Measurements from ENCODE around the gene TMEM41A.
A peak's percentile ranks its signal among the peaks of the same experiment; 100 is the strongest.

Gene TMEM41A

GRCh38 chr3:185498503-185499396 lies at the start of gene TMEM41A:
Gene TMEM41A (minus strand): TSS chr3:185499035. CDS start chr3:185498961, 74 bp downstream.
- DNase-seq (ENCODE audit: low read depth) = peak; percentile 89

- no peak for DNase-seq (ENCODE audit: low read depth)
Observed at GRCh38 chr3:185540695-185541094, 41.9 kb upstream of the TMEM41A start.

GRCh38 chr3:185539934-185540333 lies 41.1 kb upstream of the TMEM41A start:
- DNase-seq (ENCODE audit: low read depth) = no peak

GRCh38 chr3:185537369-185537970 lies 38.6 kb upstream of the TMEM41A start:
- DNase-seq (ENCODE audit: low read depth) = peak; percentile 78

GRCh38 chr3:185534511-185534910 lies 35.7 kb upstream of the TMEM41A start:
- peak; percentile 14 for DNase-seq (ENCODE audit: low read depth)

- no peak for DNase-seq (ENCODE audit: low read depth)
Observed at GRCh38 chr3:185532901-185533300, 34.1 kb upstream of the TMEM41A start.

- no peak for DNase-seq (ENCODE audit: low read depth)
Observed at GRCh38 chr3:185530856-185531255, 32.0 kb upstream of the TMEM41A start.

- no peak for DNase-seq (ENCODE audit: low read depth)
Observed at GRCh38 chr3:185528532-185528931, 29.7 kb upstream of the TMEM41A start.

- DNase-seq (ENCODE audit: low read depth) = no peak
Observed at GRCh38 chr3:185527364-185527763, 28.5 kb upstream of the TMEM41A start.

GRCh38 chr3:185526349-185526951 lies 27.6 kb upstream of the TMEM41A start:
- DNase-seq (ENCODE audit: low read depth) = no peak

GRCh38 chr3:185521349-185522138 lies 22.7 kb upstream of the TMEM41A start:
- no peak for DNase-seq (ENCODE audit: low read depth)

- DNase-seq (ENCODE audit: low read depth) = no peak
Observed at GRCh38 chr3:185519021-185519420, 20.2 kb upstream of the TMEM41A start.

GRCh38 chr3:185517387-185518130 lies 18.7 kb upstream of the TMEM41A start:
- DNase-seq (ENCODE audit: low read depth) = no peak

GRCh38 chr3:185511711-185512110 lies 12.9 kb upstream of the TMEM41A start:
- no peak for DNase-seq (ENCODE audit: low read depth)

GRCh38 chr3:185508335-185508991 lies 9.6 kb upstream of the TMEM41A start:
- DNase-seq (ENCODE audit: low read depth) = no peak

- DNase-seq (ENCODE audit: low read depth) = no peak
Observed at GRCh38 chr3:185507883-185508282, 9.0 kb upstream of the TMEM41A start.

- DNase-seq (ENCODE audit: low read depth) = no peak
Observed at GRCh38 chr3:185504636-185505035, 5.8 kb upstream of the TMEM41A start.

- no peak for DNase-seq (ENCODE audit: low read depth)
Observed at GRCh38 chr3:185503521-185503920, 4.7 kb upstream of the TMEM41A start.

- DNase-seq (ENCODE audit: low read depth) = no peak
Observed at GRCh38 chr3:185502987-185503386, 4.2 kb upstream of the TMEM41A start.

- no peak for DNase-seq (ENCODE audit: low read depth)
Observed at GRCh38 chr3:185490241-185490640, 8.6 kb downstream of the TMEM41A start.

GRCh38 chr3:185489462-185489861 lies 9.4 kb downstream of the TMEM41A start:
- DNase-seq (ENCODE audit: low read depth) = no peak

Data from EH (cell line).